GM19397 (cell line): ENCODE data around the gene NEMP1.
"Not testable (repeated sequence)": the region's sequence is repeated elsewhere in the genome, so short reads cannot be mapped to it uniquely, and the experiment has no call there.

ENCODE experiments used
- ATAC-seq: cut with Tn5 transposase; IDR thresholded peaks from one replicate; pipeline ENCODE4 v1.9.1; 2021; ENCODE audit warnings: mild to moderate bottlenecking, moderate library complexity; ENCODE audit not compliant: unreplicated experiment

The NEMP1 gene

DNA sequence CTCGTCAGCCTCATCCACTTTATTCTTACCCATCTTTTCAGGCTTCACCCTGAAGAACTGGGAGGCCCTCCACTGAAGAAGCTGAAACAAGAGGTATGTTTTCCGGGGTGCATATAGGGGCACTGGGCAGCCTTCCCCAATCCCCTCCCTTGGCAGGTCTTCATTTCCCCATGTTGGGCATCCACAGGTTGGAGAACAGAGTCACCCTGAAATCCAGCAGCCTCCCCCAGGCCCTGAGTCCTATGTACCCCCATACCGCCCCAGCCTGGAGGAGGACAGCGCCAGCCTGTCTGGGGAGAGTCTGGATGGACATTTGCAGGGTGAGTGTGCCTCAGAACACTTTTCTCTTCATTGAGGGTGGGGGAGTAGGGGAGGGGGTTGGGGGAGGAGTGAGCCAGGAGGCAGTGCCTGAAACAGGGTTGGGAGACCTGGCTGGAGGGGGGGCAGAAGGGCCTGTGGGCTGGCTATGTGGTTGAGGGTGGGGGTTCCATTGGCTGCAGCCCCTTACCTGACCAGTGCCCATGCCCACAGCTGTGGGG, 14.4 kb upstream of the NEMP1 start:
- ATAC-seq: no peak

DNA sequence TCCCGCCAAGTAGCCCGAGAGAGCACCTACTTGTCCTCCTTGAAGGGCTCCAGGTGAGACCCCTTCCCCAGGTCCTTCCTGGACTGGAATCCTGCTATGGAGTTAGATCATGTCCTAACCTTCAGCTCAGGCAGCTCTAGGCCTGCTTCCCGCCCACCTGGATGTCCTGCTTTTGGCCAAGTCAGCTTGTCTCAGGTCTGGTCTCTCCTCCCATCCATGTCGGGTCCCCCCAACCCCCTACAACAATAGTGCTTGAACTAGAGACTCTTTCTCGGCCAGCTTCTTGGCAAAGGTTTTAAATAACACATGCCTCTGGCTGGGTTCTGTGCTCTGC, 13.9 kb upstream of the NEMP1 start:
- ATAC-seq: no peak

DNA sequence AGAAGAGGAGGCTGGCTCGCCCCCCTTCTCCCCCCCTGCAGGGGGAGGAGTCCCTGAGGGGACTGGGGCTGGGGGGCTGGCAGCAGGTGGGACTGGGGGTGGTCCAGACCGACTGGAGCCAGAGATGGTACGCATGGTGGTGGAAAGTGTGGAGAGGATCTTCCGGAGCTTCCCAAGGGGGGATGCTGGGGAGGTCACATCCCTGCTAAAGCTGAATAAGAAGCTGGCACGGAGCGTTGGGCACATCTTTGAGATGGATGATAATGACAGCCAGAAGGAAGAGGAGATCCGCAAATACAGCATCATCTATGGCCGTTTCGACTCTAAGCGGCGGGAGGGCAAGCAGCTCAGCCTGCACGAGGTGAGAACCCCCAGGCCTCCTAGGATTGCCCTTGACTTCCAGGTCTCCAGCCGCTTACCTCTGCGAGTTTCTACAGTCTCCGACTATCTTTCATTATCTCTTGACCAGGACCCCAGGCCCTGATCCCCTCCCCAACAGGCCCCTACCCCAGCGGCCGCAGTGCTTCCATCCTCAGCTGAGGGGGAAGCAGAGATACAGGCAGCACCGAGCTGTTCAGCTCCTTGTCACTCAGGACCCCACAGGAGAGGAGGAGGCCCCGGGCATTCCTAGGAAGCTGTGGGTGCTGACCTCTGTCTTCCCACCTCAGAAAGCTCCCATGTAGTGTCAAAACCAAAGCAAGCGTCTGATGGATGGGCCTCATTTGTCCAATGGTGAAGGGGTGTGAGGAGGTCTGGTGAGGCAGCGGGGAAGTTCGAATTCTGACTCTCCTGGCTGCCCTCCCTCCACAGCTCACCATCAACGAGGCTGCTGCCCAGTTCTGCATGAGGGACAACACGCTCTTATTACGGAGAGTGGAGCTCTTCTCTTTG, 13.3 kb upstream of the NEMP1 start:
- no peak for ATAC-seq

DNA sequence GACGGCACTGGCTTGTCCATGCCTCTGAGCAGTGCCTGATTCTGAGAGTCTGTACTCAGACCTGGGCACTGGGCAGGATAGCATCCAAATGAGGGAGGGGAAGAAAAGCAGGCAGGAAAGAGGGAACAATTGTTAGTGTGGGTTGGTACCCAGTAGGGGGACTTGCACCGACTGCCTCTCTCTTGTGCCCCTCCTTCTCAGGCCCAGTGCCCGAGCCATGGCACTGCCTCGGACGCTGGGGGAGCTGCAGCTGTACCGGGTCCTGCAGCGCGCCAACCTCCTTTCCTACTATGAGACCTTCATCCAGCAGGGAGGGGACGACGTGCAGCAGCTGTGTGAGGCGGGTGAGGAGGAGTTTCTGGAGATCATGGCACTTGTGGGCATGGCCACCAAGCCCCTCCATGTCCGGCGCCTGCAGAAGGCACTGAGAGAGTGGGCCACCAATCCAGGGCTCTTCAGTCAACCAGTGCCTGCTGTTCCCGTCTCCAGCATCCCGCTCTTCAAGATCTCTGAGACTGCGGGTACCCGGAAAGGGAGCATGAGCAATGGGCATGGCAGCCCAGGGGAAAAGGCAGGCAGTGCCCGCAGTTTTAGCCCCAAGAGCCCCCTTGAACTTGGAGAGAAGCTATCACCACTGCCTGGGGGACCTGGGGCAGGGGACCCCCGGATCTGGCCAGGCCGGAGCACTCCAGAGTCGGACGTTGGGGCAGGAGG, 12.5 kb upstream of the NEMP1 start:
- no peak for ATAC-seq

DNA sequence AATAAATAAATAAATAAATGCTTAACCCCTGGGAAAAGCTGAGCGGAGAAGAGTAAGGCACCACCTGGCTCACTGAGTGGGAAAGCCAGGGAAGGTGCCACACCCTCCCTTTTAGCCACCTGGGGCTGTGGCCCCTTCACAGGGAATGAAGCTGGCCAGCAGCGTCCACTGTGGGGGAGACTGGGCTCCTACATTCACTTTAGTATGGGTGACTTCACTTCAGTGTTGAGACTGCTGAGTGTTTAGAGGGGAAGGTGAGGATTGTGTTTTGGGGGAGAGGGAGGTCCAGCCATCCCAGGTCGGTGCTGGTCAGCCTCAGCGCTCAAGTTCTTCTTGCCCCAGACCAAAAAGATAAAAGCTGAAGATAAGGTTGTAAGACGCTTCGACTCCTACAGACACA, 11.9 kb upstream of the NEMP1 start:
- ATAC-seq: no peak

DNA sequence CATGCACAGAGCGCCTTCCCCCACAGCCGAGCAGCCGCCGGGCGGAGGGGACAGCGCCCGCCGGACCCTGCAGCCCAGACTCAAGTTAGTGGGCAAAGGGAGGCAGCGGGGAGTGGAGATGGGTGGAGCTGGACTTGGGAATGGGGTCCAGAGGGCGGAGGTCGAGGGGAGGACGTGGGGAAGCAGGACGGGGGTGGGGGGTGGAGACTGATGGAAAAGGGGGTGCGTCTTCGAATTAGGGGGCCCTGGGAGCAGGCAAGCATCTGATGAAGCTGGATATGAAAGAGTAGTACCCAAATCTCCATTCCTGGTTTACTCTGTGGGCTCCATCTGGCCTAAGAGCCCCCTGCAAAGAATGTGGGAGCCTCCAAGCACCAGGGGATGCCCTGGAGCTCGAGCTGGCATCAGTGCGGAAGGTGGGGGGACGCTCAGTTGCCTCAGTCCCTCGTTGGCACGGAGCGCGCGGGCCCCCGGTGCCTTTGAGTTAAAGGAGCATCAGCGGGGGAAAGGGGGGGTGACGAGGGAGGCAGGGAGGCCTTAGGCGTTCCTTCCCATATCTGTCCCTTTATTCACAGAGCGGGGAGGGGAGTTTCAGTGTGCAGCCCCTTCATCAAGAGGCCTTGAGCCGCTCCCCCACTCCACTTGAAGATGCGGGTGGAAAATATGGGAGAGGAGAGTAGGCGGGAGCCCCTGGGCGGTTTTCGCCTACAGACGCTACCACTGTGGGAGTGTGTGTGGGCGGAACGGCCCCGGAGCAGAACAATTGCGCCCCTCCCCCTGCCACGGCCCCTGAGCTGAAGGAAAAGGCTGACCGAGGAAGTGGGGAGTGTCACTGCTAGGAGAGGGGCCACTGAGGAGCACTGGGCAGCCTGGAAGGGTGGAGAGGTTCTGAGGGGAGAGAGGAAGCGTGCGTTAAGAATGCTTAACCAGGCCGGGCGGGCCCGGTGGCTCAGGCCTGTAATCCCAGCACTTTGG, 11.0 kb upstream of the NEMP1 start:
- ATAC-seq: no peak

DNA sequence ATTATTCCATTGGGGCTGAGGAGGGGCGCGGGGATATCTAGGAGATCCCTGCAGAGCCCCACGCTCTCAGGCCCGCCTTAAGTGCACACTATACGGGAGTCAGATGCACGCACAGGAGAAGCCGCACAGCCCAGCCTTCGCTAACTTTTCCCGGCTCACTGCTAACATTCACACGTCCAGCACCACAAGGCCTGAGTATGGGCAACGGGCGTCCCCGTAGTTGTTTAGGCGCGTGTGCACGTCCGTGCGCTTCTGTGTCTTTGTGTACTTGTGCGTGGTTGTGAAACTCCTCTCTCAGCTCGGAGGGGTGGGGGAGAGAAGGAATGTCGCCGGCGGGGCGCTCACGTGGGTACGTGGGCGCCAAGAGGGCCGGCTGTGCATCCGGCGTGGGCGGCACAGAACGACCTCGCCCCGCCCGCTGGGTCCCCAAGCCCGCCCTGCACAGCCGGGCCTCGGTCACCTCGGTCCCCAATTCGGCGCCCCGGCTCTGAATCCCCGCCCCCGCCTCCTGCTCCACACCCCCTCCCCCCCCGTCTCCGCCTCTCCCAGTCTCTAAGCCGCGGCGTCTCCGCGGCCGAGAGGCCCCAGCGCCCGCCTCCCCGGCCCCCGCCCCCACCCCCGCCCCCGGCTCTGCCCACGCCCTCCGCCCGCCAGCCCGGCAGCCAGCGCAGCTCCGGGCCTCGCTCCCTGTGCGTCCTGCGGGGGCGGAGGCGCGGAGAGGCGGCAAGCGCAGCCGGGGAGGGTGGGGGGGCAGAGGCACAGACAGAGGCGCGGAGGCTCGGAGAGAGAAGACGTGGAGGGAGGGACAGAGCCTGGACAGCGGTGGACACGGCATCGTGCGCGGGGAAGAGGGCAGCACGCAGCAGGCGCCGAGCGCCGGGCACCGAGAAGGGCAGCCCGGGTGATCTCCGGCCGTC, 10.0 kb upstream of the NEMP1 start, which contains the start of gene NAB2:
Gene NAB2, plus strand, starts transcription at position 761 of the 917 bp plus-strand sequence. CDS start 158 bp downstream, outside the sequence.
- peak; percentile 66 for ATAC-seq

DNA sequence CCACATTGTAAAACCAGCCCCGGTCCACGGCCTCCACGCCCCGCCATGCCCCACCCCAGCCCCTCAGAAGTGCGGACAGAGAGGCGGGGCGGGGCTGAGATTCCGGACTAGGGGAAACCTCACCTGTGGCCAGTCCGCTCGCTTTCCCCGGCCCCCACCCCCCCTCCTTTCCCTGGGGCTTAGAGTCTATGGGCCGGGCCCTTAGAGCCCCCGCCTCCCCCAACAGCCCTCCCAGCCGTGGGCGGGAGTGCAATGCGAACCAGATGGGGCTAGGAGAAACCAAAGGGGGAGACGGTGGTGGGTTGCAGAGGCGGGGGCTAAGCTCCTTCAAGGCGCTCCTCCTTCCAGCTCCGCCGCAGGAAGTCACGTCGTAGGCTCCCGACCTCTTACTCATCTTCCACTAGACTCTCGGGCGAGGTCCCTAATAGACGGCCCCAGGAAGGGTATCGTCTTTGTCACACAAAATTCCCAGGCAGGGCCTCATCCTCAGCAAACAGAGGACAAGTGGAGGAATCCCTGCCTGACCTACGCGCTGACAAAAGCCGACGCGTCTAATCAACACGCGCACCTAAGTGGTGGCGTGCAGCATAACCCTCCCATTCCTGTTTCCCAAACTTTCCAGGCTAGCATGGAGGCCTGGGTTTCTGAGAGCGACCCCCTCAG, 9.2 kb upstream of the NEMP1 start:
- ATAC-seq: peak; percentile 25

DNA sequence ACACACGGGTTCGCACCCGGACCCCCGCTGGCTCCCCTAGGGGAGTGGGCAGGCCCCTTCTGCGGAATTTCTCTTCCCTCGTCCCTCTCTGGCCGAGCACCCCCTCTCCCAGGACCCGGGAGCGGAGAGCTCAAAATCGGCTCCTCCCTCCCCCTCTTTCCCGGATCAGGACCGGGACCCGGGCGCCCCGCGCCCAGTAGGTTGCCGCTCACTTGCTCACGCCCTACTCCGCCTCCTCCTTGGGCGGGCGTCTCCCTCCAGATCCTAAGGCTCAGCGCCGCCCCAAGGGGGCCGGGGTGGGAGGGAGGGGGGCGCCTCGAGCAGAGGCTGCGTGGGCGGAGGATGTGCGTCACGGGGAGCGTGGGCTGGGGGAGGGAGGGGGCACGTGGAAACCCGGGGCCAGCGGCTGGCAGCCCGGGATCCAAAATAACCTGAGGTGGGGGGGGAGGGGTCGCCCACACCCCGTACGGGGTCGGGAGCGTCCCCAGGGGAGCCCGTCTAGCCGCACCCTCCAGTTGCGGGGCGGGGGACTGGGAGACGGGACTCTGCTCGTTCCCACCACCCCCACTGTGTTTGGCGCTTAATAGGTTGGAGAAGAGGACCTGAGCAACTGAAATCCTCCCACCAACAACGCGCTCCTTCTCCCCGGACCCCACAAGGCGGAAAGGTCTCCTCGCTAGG, 8.6 kb upstream of the NEMP1 start:
- peak; percentile 28 for ATAC-seq

DNA sequence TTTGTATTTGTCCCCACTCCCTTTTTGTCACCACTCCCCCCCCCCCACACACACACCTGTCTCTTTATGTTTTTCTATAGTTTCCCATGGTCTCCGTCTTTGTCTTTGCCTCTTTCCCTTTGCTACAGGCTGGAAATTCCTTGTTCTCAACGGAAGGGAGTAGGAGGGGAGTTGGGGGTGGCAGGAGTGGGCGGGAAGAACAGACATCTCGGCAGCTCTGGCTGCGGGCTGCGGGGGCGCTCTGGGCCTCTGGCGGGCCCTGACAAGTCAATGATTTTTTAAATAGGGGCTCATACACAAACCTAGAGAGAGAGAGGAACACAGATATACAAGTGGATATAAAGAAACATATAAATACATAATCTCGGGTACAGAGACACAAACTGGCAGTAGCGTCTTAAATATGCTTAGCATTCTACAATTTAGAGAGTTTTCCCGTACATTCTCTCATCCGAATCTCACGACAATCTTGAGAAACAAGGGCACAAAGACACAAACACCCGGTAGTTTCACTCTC, 8.0 kb upstream of the NEMP1 start:
- no peak for ATAC-seq

DNA sequence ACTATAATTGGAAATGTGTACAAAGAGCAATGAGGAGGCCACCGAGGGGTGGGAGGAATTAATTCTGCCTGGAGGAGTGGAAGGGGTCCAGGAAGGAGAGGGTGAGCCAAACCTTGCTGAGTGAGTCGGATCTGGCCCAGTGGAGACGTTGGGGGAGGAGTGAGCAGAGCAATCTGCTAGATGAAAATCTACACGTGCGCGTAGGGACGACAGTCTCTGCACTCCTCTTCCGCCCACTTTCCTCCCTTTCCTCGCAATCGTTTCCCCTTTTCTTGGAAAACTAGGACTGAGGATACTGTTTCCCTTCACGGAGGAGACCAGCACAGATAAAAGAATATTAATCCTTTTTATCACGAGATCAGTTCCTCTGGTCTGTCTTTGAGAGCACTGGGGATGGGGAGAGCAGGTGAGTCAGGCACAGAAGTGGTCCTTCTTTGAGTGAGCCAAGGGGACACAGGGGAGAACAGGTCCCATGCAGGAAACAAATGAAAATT, 7.5 kb upstream of the NEMP1 start:
- no peak for ATAC-seq

DNA sequence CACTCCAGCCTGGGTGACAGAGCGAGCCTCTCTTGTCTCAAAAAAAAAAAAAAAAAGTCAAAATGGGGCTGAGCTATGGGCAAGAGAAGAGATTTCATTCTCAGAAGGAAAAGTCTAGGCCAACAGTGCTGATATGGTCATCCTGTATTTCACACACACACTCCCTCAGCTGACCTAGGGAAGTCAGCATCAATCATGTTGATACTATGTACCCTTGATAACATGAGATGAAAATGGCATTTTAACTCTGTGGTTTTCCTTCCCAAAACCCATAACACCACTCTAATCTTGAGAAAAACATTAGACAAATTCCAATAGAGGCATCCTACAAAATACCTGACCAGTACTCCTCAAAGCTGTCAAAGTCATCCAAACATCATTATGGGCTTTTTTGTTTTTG, 2.3 kb upstream of the NEMP1 start:
- ATAC-seq: no peak

DNA sequence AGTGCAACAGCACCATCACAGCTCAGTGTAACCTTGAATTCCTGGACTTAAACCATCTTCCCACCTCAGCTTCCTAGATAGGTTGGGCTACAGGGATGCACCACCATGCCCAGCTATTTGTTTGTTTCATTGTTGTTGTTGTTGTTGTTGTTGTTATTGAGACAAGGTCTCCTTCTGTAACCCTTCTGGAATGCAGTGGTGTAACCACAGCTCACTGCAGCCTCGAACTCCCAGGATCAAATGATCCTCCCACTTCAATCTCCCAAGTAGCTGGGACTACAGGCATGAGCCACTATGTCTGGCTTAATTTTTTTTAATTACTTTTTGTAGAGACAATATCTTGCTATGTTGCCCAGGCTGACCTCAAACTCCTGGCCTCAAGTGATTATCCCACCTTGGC, 1.2 kb upstream of the NEMP1 start:
- no peak for ATAC-seq

DNA sequence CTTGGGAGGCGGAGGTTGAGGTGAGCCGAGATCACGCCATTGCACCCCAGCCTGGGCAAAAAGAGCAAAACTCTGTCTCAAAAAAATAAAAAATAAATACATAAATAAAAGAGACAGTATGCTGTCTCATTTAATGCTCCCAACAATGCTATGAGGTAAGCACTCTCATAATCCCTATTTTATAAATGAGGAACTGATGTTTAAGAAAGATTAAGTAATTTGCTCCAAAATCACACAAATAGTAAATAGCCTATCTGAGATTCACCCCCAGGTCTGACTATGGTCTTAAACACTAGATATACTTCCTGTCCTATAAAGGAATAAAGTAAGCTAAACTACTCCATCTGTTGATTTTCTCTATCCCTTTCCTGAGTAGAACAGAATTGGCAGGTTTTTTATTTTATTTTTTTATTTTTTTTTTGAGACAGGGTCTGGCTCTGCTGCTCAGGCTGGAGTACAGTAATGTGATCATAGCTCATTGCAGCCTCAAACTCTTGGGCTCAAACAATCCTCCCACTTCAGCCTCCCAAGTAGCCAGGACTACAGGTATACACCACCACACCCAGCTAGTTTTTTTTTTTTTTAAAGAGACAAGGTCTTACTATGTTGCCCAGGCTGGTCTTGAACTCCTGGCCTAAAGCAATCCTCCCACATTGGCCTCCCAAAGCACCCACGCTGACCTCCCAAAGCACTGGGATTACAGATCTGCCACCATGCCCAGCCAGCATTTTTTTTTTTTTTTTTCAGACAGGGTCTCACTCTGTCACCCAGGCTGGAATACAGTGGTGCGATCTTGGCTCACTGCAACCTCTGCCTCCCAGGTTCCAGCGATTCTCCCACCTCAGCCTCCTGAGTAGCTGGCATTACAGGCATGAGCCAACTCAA, 4.8 kb downstream of the NEMP1 start:
- ATAC-seq: not testable (repeated sequence)

DNA sequence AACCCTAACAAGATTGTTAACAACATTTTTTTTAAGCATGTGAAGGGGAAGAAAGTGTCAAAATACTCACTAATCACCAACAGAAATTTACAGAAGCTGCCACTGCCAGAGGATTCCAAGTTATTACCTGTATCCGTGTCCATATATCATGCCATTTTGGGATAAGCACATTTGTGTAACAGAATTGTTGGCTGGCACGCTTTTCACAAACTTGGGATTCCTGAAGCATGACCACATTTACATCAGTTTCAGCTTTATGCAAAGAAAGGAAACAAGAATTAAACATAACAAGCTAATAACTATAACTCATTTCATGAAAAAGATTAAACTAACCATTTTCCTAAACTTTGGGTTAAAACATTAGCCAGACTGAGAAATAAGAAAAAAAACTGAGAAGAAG, 5.9 kb downstream of the NEMP1 start:
- no peak for ATAC-seq

DNA sequence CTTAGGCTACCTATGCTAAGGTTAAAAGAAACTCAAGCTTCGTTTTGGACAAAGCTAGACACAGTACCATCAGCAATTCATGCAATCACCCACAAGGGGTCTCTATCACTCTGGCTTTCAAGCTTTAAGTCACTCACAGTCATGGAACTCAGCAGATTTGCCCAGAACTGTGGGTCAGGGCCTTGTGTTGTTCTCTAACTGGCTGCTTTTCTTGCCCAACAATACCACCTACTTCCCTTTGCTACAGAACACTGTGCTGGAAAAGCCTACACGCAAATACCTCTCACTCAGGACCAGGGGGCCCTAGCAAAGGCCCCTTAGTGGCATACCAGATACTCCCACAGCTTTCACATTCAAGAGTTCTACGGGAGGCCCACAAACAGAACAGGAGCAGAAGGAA, 9.1 kb downstream of the NEMP1 start:
- peak; percentile 81 for ATAC-seq

DNA sequence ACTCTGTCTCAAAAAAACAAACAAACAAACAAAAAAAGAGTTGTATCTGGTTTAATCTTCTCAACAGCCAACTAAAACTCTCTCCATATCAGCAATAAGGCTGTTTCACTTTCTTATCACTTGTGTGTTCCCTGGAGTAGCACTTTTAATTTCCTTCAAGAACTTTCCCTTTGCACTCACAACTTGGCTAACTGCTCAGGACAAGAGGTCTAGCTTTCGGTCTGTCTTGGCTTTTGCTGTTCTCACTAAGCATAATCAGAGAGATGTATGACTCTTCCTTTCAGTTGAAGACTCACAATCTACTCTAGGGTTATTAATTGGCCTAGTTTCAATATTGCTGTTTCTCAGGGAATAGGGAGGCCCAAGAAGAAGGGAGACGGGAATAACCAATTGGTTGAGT, 12.3 kb downstream of the NEMP1 start:
- ATAC-seq: no peak
